ENCODE results near the gene WFDC5. TPM values are rescaled to one million over a fixed set of nuclear protein-coding genes. Genes with fewer than 3 reads are reported as not detected.

WFDC5 gene
- total RNA-seq, 1 experiment from 2014 or later = not detected

DNA sequence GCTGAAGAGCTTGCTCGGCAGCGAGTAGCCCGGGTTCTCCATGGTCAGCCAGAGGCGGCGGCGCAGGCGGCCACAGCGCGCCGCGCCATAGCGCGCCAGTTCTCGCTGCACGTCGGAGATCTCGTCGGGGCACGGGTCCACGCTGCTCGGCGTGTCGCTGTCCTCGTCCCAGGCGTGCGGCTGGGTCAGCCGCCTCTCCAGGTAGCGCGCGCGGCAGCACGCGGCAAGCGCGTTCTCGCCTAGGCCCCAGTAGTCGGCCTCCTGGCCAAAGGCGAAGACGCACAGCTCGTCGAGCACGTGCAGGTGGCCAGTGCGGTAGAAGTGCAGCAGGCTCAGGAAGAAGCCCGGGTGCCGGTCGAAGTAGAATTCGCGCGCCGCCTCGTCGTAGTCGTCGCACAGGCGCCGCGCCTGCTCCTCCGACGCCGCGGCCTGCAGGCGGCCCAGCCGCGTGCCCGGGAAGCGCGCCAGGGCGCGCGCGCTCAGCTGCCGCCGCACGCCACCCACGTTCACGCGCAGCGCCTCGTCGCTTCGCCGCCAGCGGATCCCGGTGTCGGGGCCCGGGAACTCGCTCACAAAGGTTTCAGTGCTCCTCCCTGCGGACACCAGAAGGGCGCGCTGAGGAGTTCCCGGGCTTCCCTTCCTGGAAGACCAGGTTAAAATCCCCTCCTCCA is 16.7 kb downstream of the WFDC5 start (continued):
- TF ChIP-seq, protein P1, sequence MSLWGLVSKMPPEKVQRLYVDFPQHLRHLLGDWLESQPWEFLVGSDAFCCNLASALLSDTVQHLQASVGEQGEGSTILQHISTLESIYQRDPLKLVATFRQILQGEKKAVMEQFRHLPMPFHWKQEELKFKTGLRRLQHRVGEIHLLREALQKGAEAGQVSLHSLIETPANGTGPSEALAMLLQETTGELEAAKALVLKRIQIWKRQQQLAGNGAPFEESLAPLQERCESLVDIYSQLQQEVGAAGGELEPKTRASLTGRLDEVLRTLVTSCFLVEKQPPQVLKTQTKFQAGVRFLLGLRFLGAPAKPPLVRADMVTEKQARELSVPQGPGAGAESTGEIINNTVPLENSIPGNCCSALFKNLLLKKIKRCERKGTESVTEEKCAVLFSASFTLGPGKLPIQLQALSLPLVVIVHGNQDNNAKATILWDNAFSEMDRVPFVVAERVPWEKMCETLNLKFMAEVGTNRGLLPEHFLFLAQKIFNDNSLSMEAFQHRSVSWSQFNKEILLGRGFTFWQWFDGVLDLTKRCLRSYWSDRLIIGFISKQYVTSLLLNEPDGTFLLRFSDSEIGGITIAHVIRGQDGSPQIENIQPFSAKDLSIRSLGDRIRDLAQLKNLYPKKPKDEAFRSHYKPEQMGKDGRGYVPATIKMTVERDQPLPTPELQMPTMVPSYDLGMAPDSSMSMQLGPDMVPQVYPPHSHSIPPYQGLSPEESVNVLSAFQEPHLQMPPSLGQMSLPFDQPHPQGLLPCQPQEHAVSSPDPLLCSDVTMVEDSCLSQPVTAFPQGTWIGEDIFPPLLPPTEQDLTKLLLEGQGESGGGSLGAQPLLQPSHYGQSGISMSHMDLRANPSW (CRISPR knock-in tag; conservative IDR thresholded peaks at IDR 0.05; ENCODE audit: low read depth) = no peak
- TF ChIP-seq, protein P2, sequence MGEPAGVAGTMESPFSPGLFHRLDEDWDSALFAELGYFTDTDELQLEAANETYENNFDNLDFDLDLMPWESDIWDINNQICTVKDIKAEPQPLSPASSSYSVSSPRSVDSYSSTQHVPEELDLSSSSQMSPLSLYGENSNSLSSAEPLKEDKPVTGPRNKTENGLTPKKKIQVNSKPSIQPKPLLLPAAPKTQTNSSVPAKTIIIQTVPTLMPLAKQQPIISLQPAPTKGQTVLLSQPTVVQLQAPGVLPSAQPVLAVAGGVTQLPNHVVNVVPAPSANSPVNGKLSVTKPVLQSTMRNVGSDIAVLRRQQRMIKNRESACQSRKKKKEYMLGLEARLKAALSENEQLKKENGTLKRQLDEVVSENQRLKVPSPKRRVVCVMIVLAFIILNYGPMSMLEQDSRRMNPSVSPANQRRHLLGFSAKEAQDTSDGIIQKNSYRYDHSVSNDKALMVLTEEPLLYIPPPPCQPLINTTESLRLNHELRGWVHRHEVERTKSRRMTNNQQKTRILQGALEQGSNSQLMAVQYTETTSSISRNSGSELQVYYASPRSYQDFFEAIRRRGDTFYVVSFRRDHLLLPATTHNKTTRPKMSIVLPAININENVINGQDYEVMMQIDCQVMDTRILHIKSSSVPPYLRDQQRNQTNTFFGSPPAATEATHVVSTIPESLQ (CRISPR knock-in tag; IDR thresholded peaks at IDR 0.05) = no peak
- TF ChIP-seq IRF2 (CRISPR knock-in tag; IDR thresholded peaks at IDR 0.05; ENCODE audit: borderline replicate concordance, low read depth) = 0 out of 2 replicates have a peak, but pooled peaks have one; percentile 82
- TF ChIP-seq RELA (CRISPR knock-in tag; IDR thresholded peaks at IDR 0.05; ENCODE audit: borderline replicate concordance) = peak; percentile 90
- peak; percentile 68; the same call in 1 of the 2 replicates for TF ChIP-seq ZNF263 (CRISPR knock-in tag; IDR thresholded peaks at IDR 0.05; ENCODE audit: low read depth)
- TF ChIP-seq, protein P3, sequence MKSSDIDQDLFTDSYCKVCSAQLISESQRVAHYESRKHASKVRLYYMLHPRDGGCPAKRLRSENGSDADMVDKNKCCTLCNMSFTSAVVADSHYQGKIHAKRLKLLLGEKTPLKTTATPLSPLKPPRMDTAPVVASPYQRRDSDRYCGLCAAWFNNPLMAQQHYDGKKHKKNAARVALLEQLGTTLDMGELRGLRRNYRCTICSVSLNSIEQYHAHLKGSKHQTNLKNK (CRISPR knock-in tag; IDR thresholded peaks at IDR 0.05) = no peak
- peak; percentile 79; the same call in 1 of the 2 replicates for TF ChIP-seq KAT7 (CRISPR knock-in tag; IDR thresholded peaks at IDR 0.05; ENCODE audit: borderline replicate concordance)
- TF ChIP-seq SP1 (CRISPR knock-in tag; conservative IDR thresholded peaks at IDR 0.05) = peak; percentile 65
- TF ChIP-seq NFATC4 (CRISPR knock-in tag; IDR thresholded peaks at IDR 0.05) = no peak
- peak; percentile 93 for TF ChIP-seq TCF7 (CRISPR knock-in tag; IDR thresholded peaks at IDR 0.05; ENCODE audit: low read depth)
- peak; percentile 63 for TF ChIP-seq NFYB (CRISPR knock-in tag; conservative IDR thresholded peaks at IDR 0.05; ENCODE audit: low read depth)
- TF ChIP-seq ESRRA (CRISPR knock-in tag; IDR thresholded peaks at IDR 0.05; ENCODE audit: borderline replicate concordance) = peak; percentile 93
- no peak for TF ChIP-seq FOXJ3 (CRISPR knock-in tag; IDR thresholded peaks at IDR 0.05; ENCODE audit: borderline replicate concordance)
- peak; percentile 98 for TF ChIP-seq TEAD1 (CRISPR knock-in tag; IDR thresholded peaks at IDR 0.05)
- TF ChIP-seq, protein P4, sequence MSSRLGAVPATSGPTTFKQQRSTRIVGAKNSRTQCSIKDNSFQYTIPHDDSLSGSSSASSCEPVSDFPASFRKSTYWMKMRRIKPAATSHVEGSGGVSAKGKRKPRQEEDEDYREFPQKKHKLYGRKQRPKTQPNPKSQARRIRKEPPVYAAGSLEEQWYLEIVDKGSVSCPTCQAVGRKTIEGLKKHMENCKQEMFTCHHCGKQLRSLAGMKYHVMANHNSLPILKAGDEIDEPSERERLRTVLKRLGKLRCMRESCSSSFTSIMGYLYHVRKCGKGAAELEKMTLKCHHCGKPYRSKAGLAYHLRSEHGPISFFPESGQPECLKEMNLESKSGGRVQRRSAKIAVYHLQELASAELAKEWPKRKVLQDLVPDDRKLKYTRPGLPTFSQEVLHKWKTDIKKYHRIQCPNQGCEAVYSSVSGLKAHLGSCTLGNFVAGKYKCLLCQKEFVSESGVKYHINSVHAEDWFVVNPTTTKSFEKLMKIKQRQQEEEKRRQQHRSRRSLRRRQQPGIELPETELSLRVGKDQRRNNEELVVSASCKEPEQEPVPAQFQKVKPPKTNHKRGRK (CRISPR knock-in tag; IDR thresholded peaks at IDR 0.05; ENCODE audit: borderline replicate concordance) = 0 out of 2 replicates have a peak, but pooled peaks have one; percentile 19
- TF ChIP-seq GRHL2 (CRISPR knock-in tag; IDR thresholded peaks at IDR 0.05; ENCODE audit: insufficient replicate concordance, severe bottlenecking) = no peak
- peak; percentile 94; the same call in 1 of the 2 replicates for TF ChIP-seq ZNF219 (CRISPR knock-in tag; IDR thresholded peaks at IDR 0.05; ENCODE audit: borderline replicate concordance)
- TF ChIP-seq ATF1 (CRISPR knock-in tag; IDR thresholded peaks at IDR 0.05) = peak; percentile 95
- TF ChIP-seq, protein P5, sequence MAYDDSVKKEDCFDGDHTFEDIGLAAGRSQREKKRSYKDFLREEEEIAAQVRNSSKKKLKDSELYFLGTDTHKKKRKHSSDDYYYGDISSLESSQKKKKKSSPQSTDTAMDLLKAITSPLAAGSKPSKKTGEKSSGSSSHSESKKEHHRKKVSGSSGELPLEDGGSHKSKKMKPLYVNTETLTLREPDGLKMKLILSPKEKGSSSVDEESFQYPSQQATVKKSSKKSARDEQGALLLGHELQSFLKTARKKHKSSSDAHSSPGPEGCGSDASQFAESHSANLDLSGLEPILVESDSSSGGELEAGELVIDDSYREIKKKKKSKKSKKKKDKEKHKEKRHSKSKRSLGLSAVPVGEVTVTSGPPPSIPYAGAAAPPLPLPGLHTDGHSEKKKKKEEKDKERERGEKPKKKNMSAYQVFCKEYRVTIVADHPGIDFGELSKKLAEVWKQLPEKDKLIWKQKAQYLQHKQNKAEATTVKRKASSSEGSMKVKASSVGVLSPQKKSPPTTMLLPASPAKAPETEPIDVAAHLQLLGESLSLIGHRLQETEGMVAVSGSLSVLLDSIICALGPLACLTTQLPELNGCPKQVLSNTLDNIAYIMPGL (CRISPR knock-in tag; IDR thresholded peaks at IDR 0.05) = peak; percentile 92
- TF ChIP-seq TP53 (CRISPR knock-in tag; IDR thresholded peaks at IDR 0.05) = peak; percentile 97
- peak; percentile 70; the same call in 1 of the 2 replicates for TF ChIP-seq CREM (CRISPR knock-in tag; IDR thresholded peaks at IDR 0.05)
- TF ChIP-seq, protein P6, sequence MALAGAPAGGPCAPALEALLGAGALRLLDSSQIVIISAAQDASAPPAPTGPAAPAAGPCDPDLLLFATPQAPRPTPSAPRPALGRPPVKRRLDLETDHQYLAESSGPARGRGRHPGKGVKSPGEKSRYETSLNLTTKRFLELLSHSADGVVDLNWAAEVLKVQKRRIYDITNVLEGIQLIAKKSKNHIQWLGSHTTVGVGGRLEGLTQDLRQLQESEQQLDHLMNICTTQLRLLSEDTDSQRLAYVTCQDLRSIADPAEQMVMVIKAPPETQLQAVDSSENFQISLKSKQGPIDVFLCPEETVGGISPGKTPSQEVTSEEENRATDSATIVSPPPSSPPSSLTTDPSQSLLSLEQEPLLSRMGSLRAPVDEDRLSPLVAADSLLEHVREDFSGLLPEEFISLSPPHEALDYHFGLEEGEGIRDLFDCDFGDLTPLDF (CRISPR knock-in tag; IDR thresholded peaks at IDR 0.05) = peak; percentile 96
- TF ChIP-seq TEAD4 (CRISPR knock-in tag; IDR thresholded peaks at IDR 0.05) = peak; percentile 87; the same call in 1 of the 2 replicates
- peak; percentile 97 for TF ChIP-seq ZNF232 (CRISPR knock-in tag; IDR thresholded peaks at IDR 0.05)
- TF ChIP-seq, protein P7, sequence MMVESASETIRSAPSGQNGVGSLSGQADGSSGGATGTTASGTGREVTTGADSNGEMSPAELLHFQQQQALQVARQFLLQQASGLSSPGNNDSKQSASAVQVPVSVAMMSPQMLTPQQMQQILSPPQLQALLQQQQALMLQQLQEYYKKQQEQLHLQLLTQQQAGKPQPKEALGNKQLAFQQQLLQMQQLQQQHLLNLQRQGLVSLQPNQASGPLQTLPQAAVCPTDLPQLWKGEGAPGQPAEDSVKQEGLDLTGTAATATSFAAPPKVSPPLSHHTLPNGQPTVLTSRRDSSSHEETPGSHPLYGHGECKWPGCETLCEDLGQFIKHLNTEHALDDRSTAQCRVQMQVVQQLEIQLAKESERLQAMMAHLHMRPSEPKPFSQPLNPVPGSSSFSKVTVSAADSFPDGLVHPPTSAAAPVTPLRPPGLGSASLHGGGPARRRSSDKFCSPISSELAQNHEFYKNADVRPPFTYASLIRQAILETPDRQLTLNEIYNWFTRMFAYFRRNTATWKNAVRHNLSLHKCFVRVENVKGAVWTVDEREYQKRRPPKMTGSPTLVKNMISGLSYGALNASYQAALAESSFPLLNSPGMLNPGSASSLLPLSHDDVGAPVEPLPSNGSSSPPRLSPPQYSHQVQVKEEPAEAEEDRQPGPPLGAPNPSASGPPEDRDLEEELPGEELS (CRISPR knock-in tag; IDR thresholded peaks at IDR 0.05) = peak; percentile 93
- TF ChIP-seq, protein P8, sequence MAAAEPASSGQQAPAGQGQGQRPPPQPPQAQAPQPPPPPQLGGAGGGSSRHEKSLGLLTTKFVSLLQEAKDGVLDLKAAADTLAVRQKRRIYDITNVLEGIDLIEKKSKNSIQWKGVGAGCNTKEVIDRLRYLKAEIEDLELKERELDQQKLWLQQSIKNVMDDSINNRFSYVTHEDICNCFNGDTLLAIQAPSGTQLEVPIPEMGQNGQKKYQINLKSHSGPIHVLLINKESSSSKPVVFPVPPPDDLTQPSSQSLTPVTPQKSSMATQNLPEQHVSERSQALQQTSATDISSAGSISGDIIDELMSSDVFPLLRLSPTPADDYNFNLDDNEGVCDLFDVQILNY (CRISPR knock-in tag; IDR thresholded peaks at IDR 0.05) = peak; percentile 82
